WERI-Rb-1 (cell line): ENCODE results near the gene ABCC1.
"Not testable (repeated sequence)": the region's sequence is repeated elsewhere in the genome, so short reads cannot be mapped to it uniquely, and the experiment has no call there.

Experiments used
- DNase-seq: peaks from one replicate; pipeline ENCODE4 v3.0.0-alpha.2; 2020
- H3K27ac ChIP-seq: fragments of 250-450 bp; sonication (Bioruptor Pico); 2 replicates; pipeline ENCODE4 v1.5.1; 2020; ENCODE audit warnings: mild to moderate bottlenecking, moderate library complexity
- H3K27me3 ChIP-seq: fragments of 250-450 bp; sonication (Bioruptor Pico); 2 replicates; pipeline ENCODE4 v1.5.1; 2021; ENCODE audit warnings: mild to moderate bottlenecking, low read depth, moderate library complexity; ENCODE audit not compliant: insufficient read depth, severe bottlenecking
- H3K36me3 ChIP-seq: fragments of 250-450 bp; sonication (Bioruptor Pico); 2 replicates; pipeline ENCODE4 v1.5.1; 2020; ENCODE audit warnings: mild to moderate bottlenecking, moderate library complexity
- H3K4me3 ChIP-seq: 2 replicates; pipeline ENCODE4 v1.5.1; 2011; ENCODE audit warnings: low read depth, mild to moderate bottlenecking, control low read depth, low read length
- H3K9me3 ChIP-seq: fragments of 250-450 bp; sonication (Bioruptor Pico); 2 replicates; pipeline ENCODE4 v1.5.1; 2021; ENCODE audit warnings: mild to moderate bottlenecking, moderate library complexity; ENCODE audit not compliant: severe bottlenecking
- CTCF ChIP-seq: IDR thresholded peaks from 2 replicates; pipeline ENCODE4 v1.5.1; 2011; ENCODE audit warnings: low read depth, mild to moderate bottlenecking, control low read depth, inconsistent platforms, low read length

Gene ABCC1

GRCh38 chr16:16190546-16190945, 241.1 kb downstream of the ABCC1 start:
- Histone ChIP-seq H3K36me3 (no peaks in the 10 kb centered on the region; the same call in 1 of the 2 replicates), H3K4me3 (no peak overlapping the region), H3K27me3 (no peaks in the 10 kb centered on the region), H3K9me3 (no peaks in the 10 kb centered on the region), H3K27ac (no peak overlapping the region)
- no peak for DNase-seq
- no peak for TF ChIP-seq CTCF

GRCh38 chr16:16190966-16191365, 241.6 kb downstream of the ABCC1 start:
- H3K27me3 ChIP-seq, H3K27ac ChIP-seq, H3K9me3 ChIP-seq, H3K4me3 ChIP-seq, DNase-seq, H3K36me3 ChIP-seq: not testable (repeated sequence)

GRCh38 chr16:16191493-16192167, 242.2 kb downstream of the ABCC1 start:
- no peaks in the 10 kb centered on the region; the same call in 1 of the 2 replicates for H3K36me3 ChIP-seq

More at GRCh38 chr16:16191493-16192167, 242.2 kb downstream of the ABCC1 start:
- H3K27ac ChIP-seq: no peak overlapping the region
- no peak for TF ChIP-seq CTCF
- no peak overlapping the region for H3K4me3 ChIP-seq
- no peak for DNase-seq
- no peaks in the 10 kb centered on the region for H3K9me3 ChIP-seq
- no peaks in the 10 kb centered on the region for H3K27me3 ChIP-seq
